Activated T-cell treated with anti-CD3 and anti-CD28 coated beads, Interleukin-2, amount 50 U/mL, for 24 hours (primary cell): ENCODE measurements around the gene HMGN3.

Experiments used
- DNase-seq: peaks from one replicate; pipeline ENCODE4 v3.0.0-alpha.2; 2020
- H3K27ac Mint-ChIP-seq: 2 replicates; pipeline ENCODE4 v1.8.0; 2020; ENCODE audit warnings: mild to moderate bottlenecking, mixed read lengths
- H3K27me3 Mint-ChIP-seq: 2 replicates; pipeline ENCODE4 v1.8.0; 2020; ENCODE audit warnings: mixed read lengths
- H3K36me3 Mint-ChIP-seq: 2 replicates; pipeline ENCODE4 v1.8.0; 2020; ENCODE audit warnings: low read depth, mixed read lengths
- H3K4me1 Mint-ChIP-seq: 2 replicates; pipeline ENCODE4 v1.8.0; 2020; ENCODE audit warnings: low read depth, mixed read lengths
- H3K4me3 Mint-ChIP-seq: 2 replicates; pipeline ENCODE4 v1.8.0; 2020; ENCODE audit warnings: mild to moderate bottlenecking, moderate library complexity, mixed read lengths
- H3K9me3 Mint-ChIP-seq: 2 replicates; pipeline ENCODE4 v1.8.0; 2020; ENCODE audit warnings: mixed read lengths

Gene HMGN3

GRCh38 chr6:79184641-79185040 lies 49.8 kb downstream of the HMGN3 start:
- peaks cover 5% of the 10 kb centered on the region for H3K27me3 Mint-ChIP-seq
- H3K4me1 Mint-ChIP-seq, result no peaks in the 10 kb centered on the region
- H3K27ac Mint-ChIP-seq, result no peak overlapping the region
- no peak for DNase-seq
- H3K36me3 Mint-ChIP-seq, result no peaks in the 10 kb centered on the region
- no peak overlapping the region for H3K4me3 Mint-ChIP-seq
- no peaks in the 10 kb centered on the region for H3K9me3 Mint-ChIP-seq

GRCh38 chr6:79184086-79184485 lies 50.4 kb downstream of the HMGN3 start:
- Mint-ChIP-seq H3K27ac (no peak overlapping the region), H3K4me1 (no peaks in the 10 kb centered on the region), H3K36me3 (no peaks in the 10 kb centered on the region), H3K9me3 (no peaks in the 10 kb centered on the region), H3K27me3 (peaks cover 5% of the 10 kb centered on the region), H3K4me3 (no peak overlapping the region)
- DNase-seq, result no peak

- H3K36me3 Mint-ChIP-seq, result no peaks in the 10 kb centered on the region
- DNase-seq, result no peak
Measured at GRCh38 chr6:79180052-79180451, 54.4 kb downstream of the HMGN3 start.

GRCh38 chr6:79173378-79173777 lies 61.1 kb downstream of the HMGN3 start:
- H3K4me3 Mint-ChIP-seq, result no peak overlapping the region
- no peaks in the 10 kb centered on the region for H3K4me1 Mint-ChIP-seq
- H3K27me3 Mint-ChIP-seq, result peaks cover 2% of the 10 kb centered on the region
- H3K36me3 Mint-ChIP-seq, result no peaks in the 10 kb centered on the region
- peaks cover 4% of the 10 kb centered on the region for H3K9me3 Mint-ChIP-seq
- DNase-seq, result no peak
- H3K27ac Mint-ChIP-seq, result no peak overlapping the region

More at GRCh38 chr6:79180052-79180451, 54.4 kb downstream of the HMGN3 start:
- H3K4me3 Mint-ChIP-seq, result no peak overlapping the region
- H3K9me3 Mint-ChIP-seq, result peaks cover 4% of the 10 kb centered on the region
- peaks cover 4% of the 10 kb centered on the region for H3K27me3 Mint-ChIP-seq
- H3K27ac Mint-ChIP-seq, result no peak overlapping the region
- no peaks in the 10 kb centered on the region for H3K4me1 Mint-ChIP-seq

- no peak for DNase-seq
- no peaks in the 10 kb centered on the region for H3K36me3 Mint-ChIP-seq
- no peaks in the 10 kb centered on the region for H3K27me3 Mint-ChIP-seq
- H3K4me3 Mint-ChIP-seq, result no peak overlapping the region
- H3K27ac Mint-ChIP-seq, result no peak overlapping the region
- H3K4me1 Mint-ChIP-seq, result no peaks in the 10 kb centered on the region
- no peaks in the 10 kb centered on the region for H3K9me3 Mint-ChIP-seq
Measured at GRCh38 chr6:79170959-79171358, 63.5 kb downstream of the HMGN3 start.

GRCh38 chr6:79170431-79170830 lies 64.1 kb downstream of the HMGN3 start:
- H3K27ac Mint-ChIP-seq, result no peak overlapping the region
- H3K4me3 Mint-ChIP-seq, result no peak overlapping the region
- no peak for DNase-seq
- H3K27me3 Mint-ChIP-seq, result no peaks in the 10 kb centered on the region
- no peaks in the 10 kb centered on the region for H3K4me1 Mint-ChIP-seq
- H3K9me3 Mint-ChIP-seq, result no peaks in the 10 kb centered on the region
- no peaks in the 10 kb centered on the region for H3K36me3 Mint-ChIP-seq

- Mint-ChIP-seq H3K9me3 (no peaks in the 10 kb centered on the region), H3K4me3 (no peak overlapping the region), H3K27ac (no peak overlapping the region), H3K27me3 (no peaks in the 10 kb centered on the region), H3K4me1 (no peaks in the 10 kb centered on the region), H3K36me3 (no peaks in the 10 kb centered on the region)
- DNase-seq, result no peak
Measured at GRCh38 chr6:79168695-79168980, 65.8 kb downstream of the HMGN3 start.

GRCh38 chr6:79167931-79168694 lies 66.4 kb downstream of the HMGN3 start:
- Mint-ChIP-seq H3K36me3 (no peaks in the 10 kb centered on the region), H3K4me3 (no peak overlapping the region), H3K27ac (no peak overlapping the region), H3K4me1 (no peaks in the 10 kb centered on the region), H3K27me3 (no peaks in the 10 kb centered on the region), H3K9me3 (no peaks in the 10 kb centered on the region)
- no peak for DNase-seq

- no peaks in the 10 kb centered on the region for H3K9me3 Mint-ChIP-seq
- H3K27ac Mint-ChIP-seq, result no peak overlapping the region
- no peaks in the 10 kb centered on the region for H3K27me3 Mint-ChIP-seq
- DNase-seq, result no peak
- no peak overlapping the region for H3K4me3 Mint-ChIP-seq
- no peaks in the 10 kb centered on the region for H3K36me3 Mint-ChIP-seq
- no peaks in the 10 kb centered on the region for H3K4me1 Mint-ChIP-seq
Measured at GRCh38 chr6:79159846-79160245, 74.6 kb downstream of the HMGN3 start.

- Mint-ChIP-seq H3K27ac (no peak overlapping the region), H3K36me3 (no peaks in the 10 kb centered on the region), H3K4me1 (no peaks in the 10 kb centered on the region), H3K9me3 (no peaks in the 10 kb centered on the region), H3K4me3 (no peak overlapping the region), H3K27me3 (no peaks in the 10 kb centered on the region)
- no peak for DNase-seq
Measured at GRCh38 chr6:79158856-79159516, 75.5 kb downstream of the HMGN3 start.

- Mint-ChIP-seq H3K27me3 (no peaks in the 10 kb centered on the region), H3K4me1 (no peaks in the 10 kb centered on the region), H3K9me3 (no peaks in the 10 kb centered on the region)
Measured at GRCh38 chr6:79157961-79158644, 76.4 kb downstream of the HMGN3 start.

GRCh38 chr6:79152269-79152737 lies 82.2 kb downstream of the HMGN3 start:
- no peaks in the 10 kb centered on the region for H3K27me3 Mint-ChIP-seq
- no peak overlapping the region for H3K27ac Mint-ChIP-seq
- DNase-seq, result no peak
- H3K4me1 Mint-ChIP-seq, result no peaks in the 10 kb centered on the region
- H3K4me3 Mint-ChIP-seq, result no peak overlapping the region
- H3K9me3 Mint-ChIP-seq, result no peaks in the 10 kb centered on the region
- no peaks in the 10 kb centered on the region for H3K36me3 Mint-ChIP-seq

More at GRCh38 chr6:79157961-79158644, 76.4 kb downstream of the HMGN3 start:
- Mint-ChIP-seq H3K36me3 (no peaks in the 10 kb centered on the region), H3K4me3 (no peak overlapping the region), H3K27ac (no peak overlapping the region)
- no peak for DNase-seq
